NB4 (cell line): ENCODE results near the gene TMEM156.

Experiments
- DNase-seq: peaks from one replicate; pipeline ENCODE4 v3.0.0; 2010; ENCODE audit warnings: low read depth
- H3K4me3 ChIP-seq: one replicate; pipeline ENCODE4 v1.5.1; 2011; ENCODE audit warnings: mild to moderate bottlenecking, low read depth, low read length, moderate library complexity
- CTCF ChIP-seq: IDR thresholded peaks from one replicate; pipeline ENCODE4 v1.5.1; 2012; ENCODE audit warnings: low read depth, low read length
- MAX ChIP-seq: IDR thresholded peaks from 2 replicates; pipeline ENCODE4 v1.6.1; 2011; ENCODE audit warnings: low read depth, low read length
- MYC ChIP-seq: IDR thresholded peaks from 2 replicates; pipeline ENCODE4 v1.6.1; 2011; ENCODE audit warnings: low read depth, low read length
- POLR2A ChIP-seq: IDR thresholded peaks from 2 replicates; pipeline ENCODE4 v1.6.1; 2011; ENCODE audit warnings: mild to moderate bottlenecking; ENCODE audit not compliant: insufficient read length; ENCODE audit errors: extremely low read depth

Gene TMEM156

GRCh38 chr4:38939165-38939564, 93.0 kb downstream of the TMEM156 start:
- no peak for DNase-seq
- no peak overlapping the region for H3K4me3 ChIP-seq
- TF ChIP-seq MYC (no peak), CTCF (no peak), MAX (no peak), POLR2A (no peak)

- DNase-seq, result no peak
- TF ChIP-seq MYC (no peak), POLR2A (no peak), MAX (no peak), CTCF (no peak)
- no peak overlapping the region for H3K4me3 ChIP-seq
Measured at GRCh38 chr4:38935391-38936073, 96.7 kb downstream of the TMEM156 start.

GRCh38 chr4:38931125-38931524, 101.1 kb downstream of the TMEM156 start:
- no peak for TF ChIP-seq MYC
- no peak for TF ChIP-seq CTCF
- no peak for TF ChIP-seq POLR2A
- TF ChIP-seq MAX, result no peak
- no peak for DNase-seq
- H3K4me3 ChIP-seq, result no peak overlapping the region

GRCh38 chr4:38930707-38931106, 101.5 kb downstream of the TMEM156 start:
- DNase-seq, result no peak
- no peak for TF ChIP-seq POLR2A
- TF ChIP-seq MYC, result no peak
- no peak for TF ChIP-seq CTCF
- TF ChIP-seq MAX, result no peak
- no peak overlapping the region for H3K4me3 ChIP-seq

- no peak for TF ChIP-seq POLR2A
- no peak for TF ChIP-seq CTCF
- no peak for TF ChIP-seq MAX
- TF ChIP-seq MYC, result no peak
- DNase-seq, result no peak
- no peak overlapping the region for H3K4me3 ChIP-seq
Measured at GRCh38 chr4:38930204-38930603, 102.0 kb downstream of the TMEM156 start.

- no peak overlapping the region for H3K4me3 ChIP-seq
- no peak for DNase-seq
- TF ChIP-seq CTCF (no peak), POLR2A (no peak), MYC (no peak), MAX (no peak)
Measured at GRCh38 chr4:38928974-38929373, 103.2 kb downstream of the TMEM156 start.
